ENCODE data around the gene IFT22. TPM values are rescaled to one million over a fixed set of nuclear protein-coding genes. Genes with fewer than 3 reads are reported as not detected.
"Not testable (repeated sequence)": the region's sequence is repeated elsewhere in the genome, so short reads cannot be mapped to it uniquely, and the experiment has no call there.

The IFT22 gene
- total RNA-seq, 1 donor from 2014 or later: 32.9 TPM

DNA sequence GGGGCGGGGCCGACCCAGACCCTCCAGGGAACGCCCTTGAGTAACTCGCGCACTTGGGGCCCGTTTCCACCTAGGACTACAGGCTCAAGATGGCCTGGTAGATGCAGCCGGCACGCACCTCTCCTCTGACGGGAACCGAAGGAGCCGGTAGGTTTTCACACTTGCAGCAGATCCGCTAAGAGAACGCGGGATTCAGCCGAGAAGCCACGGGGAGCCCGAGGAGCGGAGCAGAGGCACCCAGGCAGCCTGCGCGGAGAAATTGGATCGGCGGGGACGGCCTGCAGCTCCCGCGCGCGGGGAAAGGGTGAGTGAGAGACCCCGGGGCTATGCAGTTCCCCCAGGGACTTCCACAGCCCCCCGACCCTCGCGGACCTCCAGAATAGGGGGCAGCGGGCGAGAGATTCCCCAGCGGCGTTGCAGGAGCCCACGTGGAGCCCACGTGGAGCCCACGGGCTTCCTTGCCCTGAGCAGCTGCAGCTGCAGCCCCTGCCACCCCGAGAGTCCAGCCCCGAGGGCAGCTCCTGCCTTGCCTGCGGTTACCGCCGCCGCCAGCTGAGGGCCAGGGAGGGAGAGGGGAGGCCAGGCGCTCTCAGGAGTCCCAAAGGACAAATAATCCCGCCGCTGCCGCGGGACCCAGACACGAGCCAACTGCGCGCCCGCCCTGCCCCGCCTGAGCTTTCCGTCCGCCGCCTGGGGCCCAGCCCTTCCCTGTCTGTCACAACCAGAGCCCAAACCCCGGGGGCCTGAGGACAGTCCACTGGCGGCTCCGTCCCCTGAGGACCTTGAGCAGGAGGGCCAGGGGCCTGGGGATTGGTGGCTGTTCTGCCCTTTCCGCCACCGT lies 13.1 kb downstream of the IFT22 start:
- no peak for DNase-seq

- no peak for DNase-seq
Measured at GRCh38 chr7:101306307-101306706, 15.3 kb downstream of the IFT22 start.

- DNase-seq: no peak
Measured at GRCh38 chr7:101303102-101303701, 18.4 kb downstream of the IFT22 start.

GRCh38 chr7:101302641-101303101 lies 18.9 kb downstream of the IFT22 start:
- no peak for DNase-seq

GRCh38 chr7:101300465-101301376 lies 20.9 kb downstream of the IFT22 start:
- no peak for DNase-seq

DNA sequence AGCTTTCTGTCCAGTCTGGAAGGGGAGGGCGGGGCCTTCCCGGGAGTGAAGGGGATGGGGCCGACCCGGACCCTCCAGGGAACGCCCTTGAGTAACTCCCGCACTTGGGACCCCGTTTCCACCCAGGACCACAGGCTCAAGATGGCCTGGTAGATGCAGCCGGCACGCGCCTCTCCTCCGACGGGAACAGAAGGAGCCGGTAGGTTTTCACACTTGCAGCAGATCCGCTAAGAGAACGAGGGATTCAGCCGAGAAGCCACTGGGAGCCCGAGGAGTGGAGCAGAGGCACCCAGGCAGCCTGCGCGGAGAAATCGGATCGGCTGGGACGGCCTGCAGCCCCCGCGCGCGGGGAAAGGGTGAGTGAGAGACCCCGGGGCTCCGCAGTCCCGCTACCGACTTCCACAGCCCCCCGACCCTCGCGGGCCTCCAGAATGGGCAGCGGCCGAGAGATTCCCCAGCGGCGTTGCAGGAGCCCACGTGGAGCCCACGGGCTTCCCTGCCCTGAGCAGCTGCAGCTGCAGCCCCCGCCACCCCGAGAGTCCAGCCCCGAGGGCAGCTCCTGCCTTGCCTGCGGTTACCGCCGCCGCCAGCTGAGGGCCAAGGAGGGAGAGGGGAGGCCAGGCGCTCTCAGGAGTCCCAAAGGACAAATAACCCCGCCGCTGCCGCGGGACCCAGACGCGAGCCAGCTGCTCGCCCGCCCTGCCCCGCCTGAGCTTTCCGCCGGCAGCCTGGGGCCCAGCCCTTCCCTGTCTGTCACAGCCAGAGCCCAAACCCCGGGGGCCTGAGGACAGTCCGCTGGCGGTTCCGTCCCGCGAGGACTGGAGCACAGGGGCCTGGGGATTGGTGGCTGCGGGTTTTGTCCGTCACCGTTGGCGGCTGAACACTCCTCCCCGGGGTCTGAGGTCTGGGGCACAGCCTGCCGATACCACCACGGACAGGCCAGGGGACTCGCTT lies 21.8 kb downstream of the IFT22 start:
- no peak for DNase-seq

GRCh38 chr7:101294832-101295121 lies 26.8 kb downstream of the IFT22 start:
- no peak for DNase-seq

- no peak for DNase-seq
Measured at GRCh38 chr7:101294039-101294831, 27.4 kb downstream of the IFT22 start.

GRCh38 chr7:101293069-101294021 lies 28.3 kb downstream of the IFT22 start:
- not testable (repeated sequence) for DNase-seq

- DNase-seq: not testable (repeated sequence)
Measured at GRCh38 chr7:101292566-101292965, 29.0 kb downstream of the IFT22 start.

GRCh38 chr7:101290186-101291037 lies 31.2 kb downstream of the IFT22 start:
- peak; percentile 62 for DNase-seq

DNA sequence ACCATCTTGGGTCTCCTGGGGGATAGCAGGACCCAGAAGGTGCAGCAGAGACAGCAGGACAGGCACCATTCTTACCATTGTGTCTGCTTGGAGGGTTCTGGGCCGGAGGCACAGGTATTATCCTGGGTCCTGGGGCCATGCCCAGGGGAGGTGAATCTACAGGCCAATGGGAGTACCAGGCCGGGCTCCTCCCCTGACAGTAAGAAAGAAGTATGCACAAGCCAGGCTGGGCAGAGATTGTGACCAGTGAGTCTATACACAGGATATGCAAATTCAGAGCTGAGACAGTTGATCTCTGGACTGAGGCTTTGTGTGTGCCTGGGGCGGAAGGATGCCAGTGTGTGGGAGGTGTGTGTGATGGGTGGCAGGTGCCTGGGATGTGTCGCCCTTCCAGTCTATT lies 31.9 kb downstream of the IFT22 start:
- not testable (repeated sequence) for DNase-seq

- no peak for DNase-seq
Measured at GRCh38 chr7:101288439-101288838, 33.2 kb downstream of the IFT22 start.

DNA sequence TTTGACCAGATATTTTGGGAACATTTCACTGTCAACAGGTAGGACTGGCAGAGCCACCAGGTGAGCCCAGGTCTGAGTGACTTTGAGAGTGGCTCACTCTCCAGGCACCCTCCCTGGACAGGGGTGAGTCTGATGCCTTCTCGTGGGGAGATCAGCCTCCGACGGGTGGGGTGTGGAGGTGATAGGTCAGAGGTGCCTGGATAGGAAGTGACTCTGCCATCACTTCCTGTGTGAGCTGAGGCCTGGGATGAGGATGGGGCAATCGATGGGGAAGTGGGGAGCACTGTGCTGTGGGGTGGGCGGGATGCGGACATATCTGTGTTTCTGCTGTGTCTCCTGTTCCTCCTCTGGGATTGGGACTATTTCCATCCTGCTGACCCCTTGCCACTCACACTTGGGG lies 34.6 kb downstream of the IFT22 start:
- DNase-seq: no peak

GRCh38 chr7:101285880-101286279 lies 35.7 kb downstream of the IFT22 start:
- DNase-seq: not testable (repeated sequence)

DNA sequence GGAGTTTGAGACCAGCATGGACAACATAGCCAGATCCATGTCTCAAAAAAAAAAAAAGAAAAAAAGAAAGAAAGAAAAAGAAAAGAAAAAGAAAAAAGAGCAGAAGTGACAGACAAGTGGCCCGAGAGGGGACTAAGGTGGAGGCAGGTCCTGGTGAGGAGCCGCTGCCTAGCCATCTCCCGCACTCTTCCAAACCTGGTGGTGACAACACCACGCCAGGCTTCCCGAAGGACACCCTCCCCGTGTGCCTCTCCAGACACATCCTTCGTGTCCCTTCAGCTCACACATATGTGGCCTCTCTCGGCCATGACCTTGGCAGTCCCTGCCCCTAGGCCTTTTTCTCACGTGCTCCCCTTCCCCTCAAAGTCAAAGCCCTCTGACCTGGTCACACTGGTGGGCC lies 36.4 kb downstream of the IFT22 start:
- no peak for DNase-seq

DNA sequence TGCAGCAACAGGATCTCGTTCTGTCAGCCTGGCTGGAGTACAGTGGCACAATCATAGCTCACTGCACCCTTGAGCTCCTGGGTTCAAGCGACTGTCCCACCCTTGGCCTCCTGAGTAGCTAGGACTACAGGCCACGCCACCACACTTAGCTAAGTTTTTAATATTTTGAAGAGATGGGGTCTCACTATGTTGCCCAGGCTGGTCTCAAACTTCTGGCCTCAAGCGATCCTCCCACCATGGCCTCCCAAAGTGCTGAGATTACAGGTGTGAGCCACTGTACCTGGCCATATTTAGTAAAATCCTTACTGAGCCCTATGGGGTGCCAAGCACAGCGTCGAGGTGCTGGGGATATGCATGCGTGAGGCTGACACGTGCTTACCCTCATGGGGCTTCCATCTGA lies 40.7 kb downstream of the IFT22 start:
- DNase-seq: not testable (repeated sequence)

DNA sequence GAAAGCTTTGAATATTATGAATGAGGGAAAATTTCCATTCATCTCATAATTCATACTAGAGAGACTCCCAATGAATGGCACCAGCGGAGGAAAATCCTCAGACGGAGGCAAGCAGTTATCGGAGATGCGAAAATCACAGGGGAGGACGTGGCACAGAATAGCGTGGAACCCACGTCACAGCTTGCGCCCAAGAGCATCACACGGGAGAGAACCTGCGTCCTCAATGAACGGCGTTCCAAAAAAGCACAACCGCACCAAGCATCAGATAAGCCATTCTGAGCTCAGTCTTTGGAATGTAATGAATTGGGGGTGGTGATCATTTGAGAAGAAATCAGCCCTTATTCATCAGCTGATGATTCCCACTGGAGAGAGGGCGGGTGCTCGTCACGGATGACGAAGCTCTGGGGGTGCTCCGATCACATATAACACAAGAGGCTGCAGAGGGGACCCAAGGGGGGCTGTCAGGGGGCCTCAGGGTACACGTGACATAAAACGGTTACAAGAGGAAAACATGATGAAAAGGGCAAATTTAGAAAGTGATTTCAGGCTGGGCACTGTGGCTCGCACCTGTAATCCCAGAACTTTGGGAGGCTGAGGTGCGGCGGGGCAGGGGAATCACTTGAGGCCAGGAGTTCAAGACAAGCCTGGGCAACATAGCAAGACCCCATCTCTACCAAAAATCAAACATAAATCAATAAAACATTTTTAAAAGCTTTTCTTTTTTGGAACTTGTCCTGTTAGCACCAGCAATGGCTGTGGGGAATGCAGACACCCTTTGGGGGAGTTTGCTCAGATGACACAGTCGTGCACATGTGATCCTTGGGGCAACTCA lies 42.9 kb downstream of the IFT22 start:
- no peak for DNase-seq
